HepG2 (cell line): ENCODE results near the gene THSD8. TPM values are rescaled to one million over a fixed set of nuclear protein-coding genes. Genes with fewer than 3 reads are reported as not detected.

Experiments
- EHMT2 ChIP-seq: fragments of 200-600 bp; sonication (generic); IDR thresholded peaks from 2 replicates; pipeline ENCODE4 v1.7.0; 2017; ENCODE audit warnings: antibody characterized with exemption, low read depth, low read length, borderline replicate concordance
- FOXA3 ChIP-seq: IDR thresholded peaks from 2 replicates; pipeline ENCODE4 v1.6.1; 2016; ENCODE audit warnings: missing genetic modification reagents, missing compliant biosample characterization
- HES4 ChIP-seq: sonication (generic); formaldehyde crosslinking; IDR thresholded peaks from 2 replicates; pipeline ENCODE4 v1.9.0; 2021; ENCODE audit warnings: mild to moderate bottlenecking, missing genetic modification reagents, borderline replicate concordance
- KAT2B ChIP-seq: fragments of 150-350 bp; IDR thresholded peaks from 2 replicates; pipeline ENCODE4 v1.6.1; 2014; ENCODE audit warnings: low read depth, low read length, borderline replicate concordance
- NFRKB ChIP-seq: fragments of 450-650 bp; IDR thresholded peaks from 2 replicates; pipeline ENCODE4 v1.6.1; 2017
- NFYB ChIP-seq: sonication (generic); formaldehyde crosslinking; IDR thresholded peaks from 2 replicates; pipeline ENCODE4 v1.4.0; 2020; ENCODE audit warnings: missing genetic modification reagents
- PHF8 ChIP-seq: sonication (generic); formaldehyde crosslinking; IDR thresholded peaks from 2 replicates; pipeline ENCODE4 v1.5.0; 2020; ENCODE audit warnings: missing genetic modification reagents
- SIX4 ChIP-seq: sonication (generic); formaldehyde crosslinking; IDR thresholded peaks from 2 replicates; pipeline ENCODE4 v1.4.0; 2020; ENCODE audit warnings: missing genetic modification reagents
- ZFP62 ChIP-seq: sonication (generic); formaldehyde crosslinking; IDR thresholded peaks from 2 replicates; pipeline ENCODE4 v1.4.0; 2020; ENCODE audit warnings: missing genetic modification reagents
- ZNF225 ChIP-seq: sonication (generic); formaldehyde crosslinking; IDR thresholded peaks from 2 replicates; pipeline ENCODE4 v1.4.0; 2020; ENCODE audit warnings: mild to moderate bottlenecking, missing genetic modification reagents
- ZNF230 ChIP-seq: sonication (generic); formaldehyde crosslinking; IDR thresholded peaks from 2 replicates; pipeline ENCODE4 v1.4.0; 2020; ENCODE audit warnings: mild to moderate bottlenecking, missing genetic modification reagents
- ZNF543 ChIP-seq: sonication (generic); formaldehyde crosslinking; IDR thresholded peaks from 2 replicates; pipeline ENCODE4 v1.4.0; 2020; ENCODE audit warnings: mild to moderate bottlenecking, missing genetic modification reagents
- ZNF562 ChIP-seq: sonication (generic); formaldehyde crosslinking; IDR thresholded peaks from 2 replicates; pipeline ENCODE4 v1.8.0; 2022; ENCODE audit warnings: missing genetic modification reagents, borderline replicate concordance
- ZNF709 ChIP-seq: sonication (generic); formaldehyde crosslinking; IDR thresholded peaks from 2 replicates; pipeline ENCODE4 v1.5.0; 2020; ENCODE audit warnings: mild to moderate bottlenecking, missing genetic modification reagents
- ZNF782 ChIP-seq: sonication (generic); formaldehyde crosslinking; IDR thresholded peaks from 2 replicates; pipeline ENCODE4 v1.4.0; 2020; ENCODE audit warnings: missing genetic modification reagents, mild to moderate bottlenecking, borderline replicate concordance
- polyA plus RNA-seq, 8 experiments: library from polyadenylated mRNA; depleted of rRNA in 3 of 8; stranded (reverse) in 7 of 8; unstranded in 1 of 8; fragments of >200 nt; fragmentation: Illumina TruSeq in 4 of 8; extraction: Trizol in 4 of 8; gene quantifications; 2 replicates each; pipeline versions ENCODE4 v1.2.1 to v1.2.3, GENCODE V29; 2011 to 2016; ENCODE audit warnings: low read depth in 4 of 8, missing spikeins in 1 of 8, mixed read lengths in 1 of 8; ENCODE audit not compliant: insufficient read depth in 1 of 8
- total RNA-seq, 5 experiments: library from RNA; depleted of rRNA; stranded (reverse); fragments of >200 nt; fragmentation: Illumina TruSeq; extraction: Trizol; gene quantifications; 2 replicates each; pipeline ENCODE4 v1.2.3, GENCODE V29; 2016; ENCODE audit warnings: low read depth in 1 of 5
- TF ChIP-seq, protein P1 (sequence below): sonication (generic); formaldehyde crosslinking; IDR thresholded peaks from 2 replicates; pipeline ENCODE4 v1.5.0; 2020; ENCODE audit warnings: mild to moderate bottlenecking, missing genetic modification reagents
- TF ChIP-seq, protein P2 (sequence below): sonication (generic); formaldehyde crosslinking; IDR thresholded peaks from 2 replicates; pipeline ENCODE4 v1.4.0; 2020; ENCODE audit warnings: missing genetic modification reagents
- TF ChIP-seq, protein P3 (sequence below): sonication (generic); formaldehyde crosslinking; IDR thresholded peaks from 2 replicates; pipeline ENCODE4 v1.5.0; 2020; ENCODE audit warnings: mild to moderate bottlenecking, missing genetic modification reagents, borderline replicate concordance
- TF ChIP-seq, protein P4 (sequence below): sonication (generic); formaldehyde crosslinking; IDR thresholded peaks from 2 replicates; pipeline ENCODE4 v1.8.0; 2022; ENCODE audit warnings: mild to moderate bottlenecking, missing genetic modification reagents, moderate library complexity

The THSD8 gene
- total and polyA plus RNA-seq, 2 of the 13 experiments (the other 11 are each of a cell fraction or from before 2014, with no cell fraction given): 4.8 to 14.9 TPM

DNA sequence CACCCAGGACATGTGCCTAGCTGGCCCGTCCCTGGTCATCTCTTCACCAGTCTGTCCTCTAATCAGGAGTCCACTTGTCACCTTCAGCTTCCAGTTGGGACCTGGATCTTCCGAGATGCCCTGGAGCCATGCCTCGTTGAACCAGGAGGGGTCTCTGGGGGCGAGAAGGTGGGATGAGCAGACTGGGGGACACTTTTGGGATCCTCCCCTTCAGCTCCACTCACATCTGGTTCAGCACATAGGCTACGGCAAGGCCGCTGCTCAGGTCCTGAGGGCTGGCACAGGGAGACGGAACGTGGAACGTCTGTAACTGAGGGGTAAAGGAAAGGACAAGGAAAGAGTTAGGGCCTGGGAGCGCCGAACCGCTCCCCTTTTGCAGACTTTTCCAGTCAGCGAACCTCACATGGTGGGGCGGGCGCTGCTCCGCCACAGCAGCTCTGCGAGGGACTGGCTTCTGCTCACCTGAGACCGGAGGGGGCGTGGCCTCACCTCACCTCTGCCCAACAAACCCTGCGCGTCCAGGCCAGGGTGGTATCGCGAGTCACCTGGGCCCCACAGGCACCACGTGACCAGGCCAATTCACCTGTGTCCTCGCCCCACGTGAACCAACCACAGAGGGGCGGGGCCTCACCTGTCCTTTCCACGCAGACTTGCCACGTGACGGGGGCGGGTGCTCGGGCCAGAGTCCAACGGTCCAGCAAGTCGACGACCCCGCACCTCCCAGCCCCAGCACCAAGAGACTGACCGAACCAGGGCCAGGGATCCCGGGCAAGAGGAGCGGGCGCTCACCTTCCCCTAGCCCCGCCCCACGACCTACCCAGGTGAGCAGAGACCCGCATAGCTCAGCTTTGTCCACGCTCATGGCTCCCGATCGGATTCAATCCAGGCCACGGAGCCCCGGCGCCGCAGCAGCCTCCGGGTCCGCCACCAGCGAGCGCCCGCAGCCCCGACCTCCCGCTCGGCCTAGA, 27.0 kb upstream of the THSD8 start, which contains the start of gene HOOK2 (continued):
- TF ChIP-seq, protein P1, sequence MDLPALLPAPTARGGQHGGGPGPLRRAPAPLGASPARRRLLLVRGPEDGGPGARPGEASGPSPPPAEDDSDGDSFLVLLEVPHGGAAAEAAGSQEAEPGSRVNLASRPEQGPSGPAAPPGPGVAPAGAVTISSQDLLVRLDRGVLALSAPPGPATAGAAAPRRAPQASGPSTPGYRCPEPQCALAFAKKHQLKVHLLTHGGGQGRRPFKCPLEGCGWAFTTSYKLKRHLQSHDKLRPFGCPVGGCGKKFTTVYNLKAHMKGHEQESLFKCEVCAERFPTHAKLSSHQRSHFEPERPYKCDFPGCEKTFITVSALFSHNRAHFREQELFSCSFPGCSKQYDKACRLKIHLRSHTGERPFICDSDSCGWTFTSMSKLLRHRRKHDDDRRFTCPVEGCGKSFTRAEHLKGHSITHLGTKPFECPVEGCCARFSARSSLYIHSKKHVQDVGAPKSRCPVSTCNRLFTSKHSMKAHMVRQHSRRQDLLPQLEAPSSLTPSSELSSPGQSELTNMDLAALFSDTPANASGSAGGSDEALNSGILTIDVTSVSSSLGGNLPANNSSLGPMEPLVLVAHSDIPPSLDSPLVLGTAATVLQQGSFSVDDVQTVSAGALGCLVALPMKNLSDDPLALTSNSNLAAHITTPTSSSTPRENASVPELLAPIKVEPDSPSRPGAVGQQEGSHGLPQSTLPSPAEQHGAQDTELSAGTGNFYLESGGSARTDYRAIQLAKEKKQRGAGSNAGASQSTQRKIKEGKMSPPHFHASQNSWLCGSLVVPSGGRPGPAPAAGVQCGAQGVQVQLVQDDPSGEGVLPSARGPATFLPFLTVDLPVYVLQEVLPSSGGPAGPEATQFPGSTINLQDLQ (CRISPR knock-in tag): no peak
- peak; percentile 72 for TF ChIP-seq ZNF225 (CRISPR knock-in tag)
- TF ChIP-seq, protein P2, sequence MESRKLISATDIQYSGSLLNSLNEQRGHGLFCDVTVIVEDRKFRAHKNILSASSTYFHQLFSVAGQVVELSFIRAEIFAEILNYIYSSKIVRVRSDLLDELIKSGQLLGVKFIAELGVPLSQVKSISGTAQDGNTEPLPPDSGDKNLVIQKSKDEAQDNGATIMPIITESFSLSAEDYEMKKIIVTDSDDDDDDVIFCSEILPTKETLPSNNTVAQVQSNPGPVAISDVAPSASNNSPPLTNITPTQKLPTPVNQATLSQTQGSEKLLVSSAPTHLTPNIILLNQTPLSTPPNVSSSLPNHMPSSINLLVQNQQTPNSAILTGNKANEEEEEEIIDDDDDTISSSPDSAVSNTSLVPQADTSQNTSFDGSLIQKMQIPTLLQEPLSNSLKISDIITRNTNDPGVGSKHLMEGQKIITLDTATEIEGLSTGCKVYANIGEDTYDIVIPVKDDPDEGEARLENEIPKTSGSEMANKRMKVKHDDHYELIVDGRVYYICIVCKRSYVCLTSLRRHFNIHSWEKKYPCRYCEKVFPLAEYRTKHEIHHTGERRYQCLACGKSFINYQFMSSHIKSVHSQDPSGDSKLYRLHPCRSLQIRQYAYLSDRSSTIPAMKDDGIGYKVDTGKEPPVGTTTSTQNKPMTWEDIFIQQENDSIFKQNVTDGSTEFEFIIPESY (CRISPR knock-in tag): peak; percentile 84
- peak; percentile 83; the same call in 1 of the 2 replicates for TF ChIP-seq ZNF230
- 0 out of 2 replicates have a peak, but pooled peaks have one; percentile 60 for TF ChIP-seq ZNF709
- TF ChIP-seq ZFP62 (CRISPR knock-in tag): no peak
- TF ChIP-seq ZNF782 (CRISPR knock-in tag): no peak
- peak; percentile 31; the same call in 1 of the 2 replicates for TF ChIP-seq HES4 (CRISPR knock-in tag)
- TF ChIP-seq ZNF543 (CRISPR knock-in tag): 0 out of 2 replicates have a peak, but pooled peaks have one; percentile 30
- no peak for TF ChIP-seq FOXA3 (CRISPR knock-in tag)
- peak; percentile 66 for TF ChIP-seq PHF8 (CRISPR knock-in tag)
- TF ChIP-seq SIX4: no peak
- no peak for TF ChIP-seq KAT2B
- TF ChIP-seq NFYB (CRISPR knock-in tag): no peak
- TF ChIP-seq NFRKB: no peak
- TF ChIP-seq, protein P3, sequence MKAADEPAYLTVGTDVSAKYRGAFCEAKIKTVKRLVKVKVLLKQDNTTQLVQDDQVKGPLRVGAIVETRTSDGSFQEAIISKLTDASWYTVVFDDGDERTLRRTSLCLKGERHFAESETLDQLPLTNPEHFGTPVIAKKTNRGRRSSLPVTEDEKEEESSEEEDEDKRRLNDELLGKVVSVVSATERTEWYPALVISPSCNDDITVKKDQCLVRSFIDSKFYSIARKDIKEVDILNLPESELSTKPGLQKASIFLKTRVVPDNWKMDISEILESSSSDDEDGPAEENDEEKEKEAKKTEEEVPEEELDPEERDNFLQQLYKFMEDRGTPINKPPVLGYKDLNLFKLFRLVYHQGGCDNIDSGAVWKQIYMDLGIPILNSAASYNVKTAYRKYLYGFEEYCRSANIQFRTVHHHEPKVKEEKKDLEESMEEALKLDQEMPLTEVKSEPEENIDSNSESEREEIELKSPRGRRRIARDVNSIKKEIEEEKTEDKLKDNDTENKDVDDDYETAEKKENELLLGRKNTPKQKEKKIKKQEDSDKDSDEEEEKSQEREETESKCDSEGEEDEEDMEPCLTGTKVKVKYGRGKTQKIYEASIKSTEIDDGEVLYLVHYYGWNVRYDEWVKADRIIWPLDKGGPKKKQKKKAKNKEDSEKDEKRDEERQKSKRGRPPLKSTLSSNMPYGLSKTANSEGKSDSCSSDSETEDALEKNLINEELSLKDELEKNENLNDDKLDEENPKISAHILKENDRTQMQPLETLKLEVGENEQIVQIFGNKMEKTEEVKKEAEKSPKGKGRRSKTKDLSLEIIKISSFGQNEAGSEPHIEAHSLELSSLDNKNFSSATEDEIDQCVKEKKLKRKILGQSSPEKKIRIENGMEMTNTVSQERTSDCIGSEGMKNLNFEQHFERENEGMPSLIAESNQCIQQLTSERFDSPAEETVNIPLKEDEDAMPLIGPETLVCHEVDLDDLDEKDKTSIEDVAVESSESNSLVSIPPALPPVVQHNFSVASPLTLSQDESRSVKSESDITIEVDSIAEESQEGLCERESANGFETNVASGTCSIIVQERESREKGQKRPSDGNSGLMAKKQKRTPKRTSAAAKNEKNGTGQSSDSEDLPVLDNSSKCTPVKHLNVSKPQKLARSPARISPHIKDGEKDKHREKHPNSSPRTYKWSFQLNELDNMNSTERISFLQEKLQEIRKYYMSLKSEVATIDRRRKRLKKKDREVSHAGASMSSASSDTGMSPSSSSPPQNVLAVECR (CRISPR knock-in tag): peak; percentile 74; the same call in 1 of the 2 replicates
- TF ChIP-seq, protein P4, sequence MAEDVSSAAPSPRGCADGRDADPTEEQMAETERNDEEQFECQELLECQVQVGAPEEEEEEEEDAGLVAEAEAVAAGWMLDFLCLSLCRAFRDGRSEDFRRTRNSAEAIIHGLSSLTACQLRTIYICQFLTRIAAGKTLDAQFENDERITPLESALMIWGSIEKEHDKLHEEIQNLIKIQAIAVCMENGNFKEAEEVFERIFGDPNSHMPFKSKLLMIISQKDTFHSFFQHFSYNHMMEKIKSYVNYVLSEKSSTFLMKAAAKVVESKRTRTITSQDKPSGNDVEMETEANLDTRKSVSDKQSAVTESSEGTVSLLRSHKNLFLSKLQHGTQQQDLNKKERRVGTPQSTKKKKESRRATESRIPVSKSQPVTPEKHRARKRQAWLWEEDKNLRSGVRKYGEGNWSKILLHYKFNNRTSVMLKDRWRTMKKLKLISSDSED: 0 out of 2 replicates have a peak, but pooled peaks have one; percentile 34
- no peak for TF ChIP-seq ZNF562 (CRISPR knock-in tag)
- no peak for TF ChIP-seq EHMT2
